ENCODE data around the gene PHLPP1.
A peak's percentile ranks its signal among the peaks of the same experiment; 100 is the strongest.

Gene PHLPP1

GRCh38 chr18:62717925-62718800 is 2.8 kb downstream of the PHLPP1 start:
- no peak for TF ChIP-seq CTCF (conservative IDR thresholded peaks at IDR 0.05; ENCODE audit: low read depth, low read length)
- no peak for DNase-seq (ENCODE audit: low read depth)
- H3K4me3 ChIP-seq (ENCODE audit: low read length), result peak overlapping the region; percentile 77

- TF ChIP-seq CTCF (conservative IDR thresholded peaks at IDR 0.05; ENCODE audit: low read depth, low read length), result no peak
- H3K4me3 ChIP-seq (ENCODE audit: low read length), result no peak overlapping the region
- DNase-seq (ENCODE audit: low read depth), result no peak
Measured at GRCh38 chr18:62720048-62720447, 4.7 kb downstream of the PHLPP1 start.

- no peak for TF ChIP-seq CTCF (conservative IDR thresholded peaks at IDR 0.05; ENCODE audit: low read depth, low read length)
Measured at GRCh38 chr18:62720766-62721613, 5.6 kb downstream of the PHLPP1 start.

GRCh38 chr18:62721839-62722795 is 6.8 kb downstream of the PHLPP1 start:
- no peak for TF ChIP-seq CTCF (conservative IDR thresholded peaks at IDR 0.05; ENCODE audit: low read depth, low read length)
- DNase-seq (ENCODE audit: low read depth), result no peak
- no peak overlapping the region for H3K4me3 ChIP-seq (ENCODE audit: low read length)

More at GRCh38 chr18:62720766-62721613, 5.6 kb downstream of the PHLPP1 start:
- no peak for DNase-seq (ENCODE audit: low read depth)
- H3K4me3 ChIP-seq (ENCODE audit: low read length), result no peak overlapping the region

GRCh38 chr18:62723666-62724281 is 8.4 kb downstream of the PHLPP1 start:
- H3K4me3 ChIP-seq (ENCODE audit: low read length), result no peak overlapping the region
- DNase-seq (ENCODE audit: low read depth), result no peak
- TF ChIP-seq CTCF (conservative IDR thresholded peaks at IDR 0.05; ENCODE audit: low read depth, low read length), result no peak

GRCh38 chr18:62725896-62726295 is 10.6 kb downstream of the PHLPP1 start:
- TF ChIP-seq CTCF (conservative IDR thresholded peaks at IDR 0.05; ENCODE audit: low read depth, low read length), result no peak
- no peak overlapping the region for H3K4me3 ChIP-seq (ENCODE audit: low read length)
- no peak for DNase-seq (ENCODE audit: low read depth)

Data from retinal pigment epithelial cell (primary cell).